DMS53 treated with DMSO at 0.1 percent for 48 hours (cell line): ENCODE results near the gene OR4K1.
"Not testable (repeated sequence)": the region's sequence is repeated elsewhere in the genome, so short reads cannot be mapped to it uniquely, and the experiment has no call there.

Experiments
- DNase-seq: peaks from one replicate; lab custom pipeline; 2025; ENCODE audit not compliant: unreplicated experiment; lab: John Stamatoyannopoulos, UW

OR4K1 gene

GRCh38 chr14:19930617-19931016 is at the start of gene OR4K1:
Gene OR4K1 (plus strand): TSS chr14:19930917. CDS start chr14:19935667, 4,750 bp downstream.
- DNase-seq, result no peak

- no peak for DNase-seq
Observed at GRCh38 chr14:19895282-19895681, 35.4 kb upstream of the OR4K1 start.

- no peak for DNase-seq
Observed at GRCh38 chr14:19900999-19901398, 29.7 kb upstream of the OR4K1 start.

- DNase-seq, result no peak
Observed at GRCh38 chr14:19902409-19902808, 28.3 kb upstream of the OR4K1 start.

DNA sequence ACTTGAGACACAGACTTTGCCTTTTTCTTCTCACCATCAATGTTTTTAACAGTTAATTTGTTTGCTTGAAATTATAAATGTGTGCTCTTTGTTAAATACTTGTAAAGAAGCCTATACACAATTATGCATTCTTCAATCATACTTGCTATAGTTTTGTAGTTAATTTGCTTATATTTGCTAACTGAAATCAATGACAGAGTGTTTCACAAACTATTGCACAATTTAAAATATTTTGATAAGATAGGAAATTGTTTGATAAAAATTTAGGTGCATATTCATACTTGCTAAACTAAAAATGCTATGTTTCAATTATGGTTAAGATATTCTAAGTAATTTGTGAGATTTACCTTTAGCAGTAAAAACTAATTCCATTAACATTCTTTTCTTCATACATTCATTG is 24.1 kb upstream of the OR4K1 start:
- DNase-seq, result no peak

- DNase-seq, result no peak
Observed at GRCh38 chr14:19911114-19911513, 19.6 kb upstream of the OR4K1 start.

DNA sequence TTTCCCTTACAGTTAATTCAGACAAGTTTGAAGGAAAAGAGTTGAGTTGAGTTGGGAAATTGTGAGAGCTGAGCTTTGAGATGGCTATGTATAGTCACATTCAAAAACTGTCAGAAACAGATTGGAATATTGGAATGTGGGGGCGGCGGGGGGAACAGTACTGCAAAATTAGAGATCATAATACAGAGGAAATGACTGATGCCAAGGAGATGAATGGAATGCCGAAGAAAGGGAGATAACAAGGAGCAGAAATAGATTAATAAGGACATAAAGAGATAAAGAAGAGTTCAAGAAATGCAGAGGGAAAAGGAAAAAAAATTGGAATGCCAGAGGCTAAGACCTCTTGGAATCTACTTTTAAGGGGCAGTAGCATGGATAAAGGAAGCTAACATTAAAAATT is 13.5 kb upstream of the OR4K1 start:
- no peak for DNase-seq

GRCh38 chr14:19917955-19918518 is 12.7 kb upstream of the OR4K1 start:
- DNase-seq, result no peak

DNA sequence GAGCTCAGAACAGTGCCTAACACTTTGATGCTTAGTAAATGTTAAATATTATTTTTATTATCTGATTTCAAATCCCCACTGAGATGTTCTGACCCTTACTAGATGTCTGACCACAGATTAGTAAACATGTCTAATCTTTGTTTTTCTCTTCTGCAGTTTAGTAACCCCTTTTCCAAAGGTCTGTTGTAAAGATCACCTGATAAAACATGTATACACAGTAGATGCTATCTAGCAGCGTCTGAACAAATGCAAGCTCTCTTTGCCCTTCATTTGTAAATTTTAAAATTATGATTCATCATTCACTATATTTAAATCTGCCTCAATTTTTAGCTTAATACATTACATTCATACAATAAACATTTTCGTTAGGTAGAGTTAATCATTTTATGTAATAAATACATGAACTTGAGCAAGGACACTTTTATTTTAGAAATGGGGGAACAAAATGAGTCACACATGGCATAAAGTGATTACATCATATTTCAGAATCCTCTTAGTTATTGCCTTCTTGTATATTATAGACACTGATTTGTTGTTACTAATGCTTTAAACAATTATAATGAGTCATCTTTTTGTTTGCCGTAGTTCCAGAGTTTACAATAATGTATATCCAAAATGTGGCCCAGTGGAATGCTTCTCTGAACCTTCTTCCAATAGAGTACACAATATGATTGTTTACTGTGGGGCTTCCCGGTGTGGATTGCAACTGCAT is 12.0 kb upstream of the OR4K1 start:
- DNase-seq, result no peak

- DNase-seq, result no peak
Observed at GRCh38 chr14:19920021-19920657, 10.6 kb upstream of the OR4K1 start, which contains the start of gene OR4K5. Gene OR4K5 (plus strand): TSS chr14:19920607. CDS start chr14:19920607, 0 bp downstream.

GRCh38 chr14:19941668-19942067 is 11.0 kb downstream of the OR4K1 start:
- no peak for DNase-seq

GRCh38 chr14:19947413-19948090 is 16.8 kb downstream of the OR4K1 start:
- DNase-seq, result no peak

- DNase-seq, result no peak
Observed at GRCh38 chr14:19949218-19949617, 18.5 kb downstream of the OR4K1 start.

- DNase-seq, result not testable (repeated sequence)
Observed at GRCh38 chr14:19969735-19970134, 39.0 kb downstream of the OR4K1 start.

DNA sequence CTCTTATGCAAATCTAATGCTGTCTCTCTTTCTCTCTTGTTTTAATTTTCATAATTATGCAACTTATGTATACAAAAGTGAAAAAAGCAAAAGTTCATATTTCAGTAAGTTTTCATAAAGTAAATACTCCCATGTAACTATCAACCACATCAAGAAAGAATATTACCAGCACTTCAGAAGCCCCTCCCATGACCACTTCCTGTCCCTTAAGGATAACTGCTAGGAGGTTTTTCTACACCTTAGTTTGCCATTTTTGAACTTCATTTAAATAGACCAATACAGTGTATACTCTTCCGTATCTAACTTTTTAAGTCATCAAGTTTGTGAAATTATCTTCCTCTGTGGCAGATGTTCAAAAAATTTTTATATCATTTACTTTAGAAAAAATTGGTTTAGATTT is 44.1 kb downstream of the OR4K1 start:
- no peak for DNase-seq

DNA sequence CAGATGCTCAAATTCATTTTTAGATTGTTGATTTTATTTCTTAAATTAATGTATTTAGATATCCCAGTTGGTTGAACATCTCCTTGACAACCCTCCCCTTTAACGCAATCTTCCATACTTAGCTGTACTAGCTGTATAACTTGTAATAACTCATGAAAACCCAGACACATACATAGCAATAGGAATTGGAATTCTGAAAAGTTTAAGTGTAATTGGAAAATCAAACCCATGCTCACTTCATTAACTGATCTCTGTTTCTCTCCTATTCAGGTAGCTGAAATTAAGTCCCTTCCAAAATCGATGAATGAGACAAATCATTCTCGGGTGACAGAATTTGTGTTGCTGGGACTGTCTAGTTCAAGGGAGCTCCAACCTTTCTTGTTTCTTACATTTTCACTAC is 44.6 kb downstream of the OR4K1 start, which contains the start of gene OR4K15:
Gene OR4K15 (plus strand): TSS at position 301 of the 400 bp plus-strand sequence. CDS start 0 bp downstream, at position 301.
- DNase-seq, result no peak
